ENCODE results near the gene SASS6.

Gene SASS6

GRCh38 chr1:100162881-100163280, 30.2 kb upstream of the SASS6 start:
- DNase-seq (ENCODE audit: extremely low read depth, low read depth), result no peak

DNA sequence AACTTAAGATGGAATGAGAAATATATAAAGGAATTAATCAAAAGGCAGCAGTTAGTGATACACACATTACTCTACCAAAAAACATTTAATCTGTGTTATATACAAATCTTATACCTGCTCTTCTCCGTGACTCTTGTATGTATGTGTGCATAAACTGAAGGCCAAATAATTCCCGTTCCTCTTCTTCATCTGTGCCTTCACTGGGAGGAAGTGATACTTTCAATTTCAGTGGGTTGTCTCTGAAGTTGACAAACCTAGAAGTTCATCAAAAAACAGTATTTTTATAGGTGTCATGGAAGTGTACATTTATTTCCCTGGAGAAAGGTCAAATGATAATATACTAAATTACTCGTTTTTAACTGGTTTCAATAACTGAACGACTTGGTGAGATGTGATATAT, 19.5 kb upstream of the SASS6 start:
- TF ChIP-seq CTCF (IDR thresholded peaks at IDR 0.05; ENCODE audit: low read depth, low read length), result no peak
- DNase-seq (ENCODE audit: extremely low read depth, low read depth), result no peak

More at GRCh38 chr1:100162881-100163280, 30.2 kb upstream of the SASS6 start:
- no peak for TF ChIP-seq CTCF (IDR thresholded peaks at IDR 0.05; ENCODE audit: low read depth, low read length)

DNA sequence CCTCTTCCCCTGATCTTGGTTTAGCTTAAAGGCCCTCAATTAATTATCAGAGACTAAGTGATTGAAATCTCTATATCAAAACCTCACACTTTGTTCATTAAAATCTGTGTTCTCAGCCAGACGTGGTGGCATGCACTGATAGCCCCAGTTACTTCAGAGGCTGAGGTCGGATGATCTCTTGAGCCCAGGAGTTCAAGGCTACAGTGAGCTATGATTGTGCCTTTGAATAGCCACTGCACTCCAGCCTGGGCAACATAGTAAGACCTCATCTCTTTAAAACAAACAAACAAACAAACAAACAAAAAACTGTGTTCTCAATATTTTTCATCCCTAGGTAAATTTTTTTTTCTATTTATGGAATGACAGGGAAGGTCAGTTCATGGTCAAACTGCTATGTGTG, 18.9 kb upstream of the SASS6 start:
- DNase-seq (ENCODE audit: extremely low read depth, low read depth), result no peak
- TF ChIP-seq CTCF (IDR thresholded peaks at IDR 0.05; ENCODE audit: low read depth, low read length), result no peak

DNA sequence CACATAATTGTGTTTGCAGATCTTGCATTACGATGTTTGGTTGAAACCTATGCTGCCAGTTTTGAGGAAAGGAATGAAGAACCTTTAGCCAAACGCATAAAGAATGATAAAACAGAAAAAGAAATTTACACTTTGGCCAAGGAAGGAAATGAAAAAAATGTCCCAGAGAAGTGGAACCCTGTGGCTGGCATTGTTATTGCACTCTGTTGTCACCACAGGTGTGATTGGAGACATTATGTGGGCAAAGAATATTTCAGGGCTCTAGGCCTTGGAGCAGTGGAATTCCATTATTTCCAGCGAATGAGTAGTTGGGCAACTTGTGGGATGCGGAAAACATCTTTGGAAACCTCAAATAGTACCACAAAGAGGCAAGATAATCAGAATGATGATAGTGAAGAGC, 15.1 kb upstream of the SASS6 start:
- no peak for DNase-seq (ENCODE audit: extremely low read depth, low read depth)

GRCh38 chr1:100146958-100147357, 14.2 kb upstream of the SASS6 start:
- no peak for DNase-seq (ENCODE audit: extremely low read depth, low read depth)
- TF ChIP-seq CTCF (IDR thresholded peaks at IDR 0.05; ENCODE audit: low read depth, low read length), result no peak

More for the DNA sequence above, 15.1 kb upstream of the SASS6 start:
- TF ChIP-seq CTCF (IDR thresholded peaks at IDR 0.05; ENCODE audit: low read depth, low read length), result no peak

DNA sequence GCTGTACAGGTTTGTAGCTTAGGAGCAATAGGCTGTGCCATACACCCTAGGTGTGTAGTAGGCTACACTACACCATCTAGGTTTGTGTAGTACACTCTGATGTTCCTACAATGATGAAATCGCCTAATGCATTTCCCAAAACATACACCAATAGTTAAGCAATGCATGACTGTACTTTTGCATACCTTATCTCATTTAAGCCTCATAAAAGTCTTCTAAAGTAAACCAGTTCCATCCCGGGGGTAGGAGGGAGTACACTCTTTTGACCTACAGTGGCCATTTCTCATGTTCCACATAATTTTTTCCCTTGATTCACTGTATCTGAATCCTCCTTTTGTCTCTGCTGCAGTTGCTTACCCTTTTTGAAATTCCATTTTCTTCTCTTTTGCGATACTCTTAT, 12.4 kb upstream of the SASS6 start:
- no peak for TF ChIP-seq CTCF (IDR thresholded peaks at IDR 0.05; ENCODE audit: low read depth, low read length)
- no peak for DNase-seq (ENCODE audit: extremely low read depth, low read depth)

GRCh38 chr1:100142343-100142742, 9.6 kb upstream of the SASS6 start:
- no peak for DNase-seq (ENCODE audit: extremely low read depth, low read depth)
- no peak for TF ChIP-seq CTCF (IDR thresholded peaks at IDR 0.05; ENCODE audit: low read depth, low read length)

Data from AG09319 (cell line).